Left ventricle myocardium superior (tissue), 1 donor: ENCODE data around the gene EBF3. TPM values are rescaled to one million over a fixed set of nuclear protein-coding genes. Genes with fewer than 3 reads are reported as not detected.

Experiments
- ATAC-seq: fragments of 200-7000 bp; cut with Tn5 transposase; one replicate; pipeline ENCODE4 v1.9.1; 2020; ENCODE audit warnings: mild to moderate bottlenecking, moderate library complexity
- DNase-seq: peaks from one replicate; pipeline ENCODE4 v3.0.0-alpha.2; 2020
- intact Hi-C: fragments of 100-400 bp; cut with micrococcal nuclease; formaldehyde crosslinking; loops from one replicate; pipeline ENCODE4 v1.11.0; 2022
- long read RNA-seq: library from polyadenylated mRNA; unstranded; transcript quantifications from one replicate; pipeline ENCODE4 v2.0.0, GENCODE V29; 2021
- total RNA-seq: library from RNA; stranded (reverse); fragmentation: NEBNext Ultra II Directional; extraction: Animal tissue kit (Norgen Biotek cat#: 25700); gene quantifications from one replicate; pipeline ENCODE4 v1.2.1, GENCODE V29; 2021
- donor health status: DM: no; HTN: yes; CAD: no; lungs with severe emphysema.

Gene EBF3, protein sequence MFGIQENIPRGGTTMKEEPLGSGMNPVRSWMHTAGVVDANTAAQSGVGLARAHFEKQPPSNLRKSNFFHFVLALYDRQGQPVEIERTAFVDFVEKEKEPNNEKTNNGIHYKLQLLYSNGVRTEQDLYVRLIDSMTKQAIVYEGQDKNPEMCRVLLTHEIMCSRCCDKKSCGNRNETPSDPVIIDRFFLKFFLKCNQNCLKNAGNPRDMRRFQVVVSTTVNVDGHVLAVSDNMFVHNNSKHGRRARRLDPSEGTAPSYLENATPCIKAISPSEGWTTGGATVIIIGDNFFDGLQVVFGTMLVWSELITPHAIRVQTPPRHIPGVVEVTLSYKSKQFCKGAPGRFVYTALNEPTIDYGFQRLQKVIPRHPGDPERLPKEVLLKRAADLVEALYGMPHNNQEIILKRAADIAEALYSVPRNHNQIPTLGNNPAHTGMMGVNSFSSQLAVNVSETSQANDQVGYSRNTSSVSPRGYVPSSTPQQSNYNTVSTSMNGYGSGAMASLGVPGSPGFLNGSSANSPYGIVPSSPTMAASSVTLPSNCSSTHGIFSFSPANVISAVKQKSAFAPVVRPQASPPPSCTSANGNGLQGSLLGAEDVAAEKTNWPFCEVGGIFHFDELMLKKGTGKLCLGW
- total RNA-seq = 7.1 TPM
- long read RNA-seq, partial matches to known transcripts = 1 of 1 reads
- long read RNA-seq, other reads (novel, unspliced or antisense) = 0 of 1 reads

GRCh38 chr10:129963641-129964501 is at the start of gene EBF3:
TSS of gene EBF3 (minus strand) at chr10:129964274. CDS start at chr10:129963768, 506 bp downstream.
- ATAC-seq (peak; percentile 86), DNase-seq (peak; percentile 94)
- intact Hi-C loops = no loop called here

GRCh38 chr10:130013335-130014262 is 49.5 kb upstream of the EBF3 start:
- intact Hi-C loops = no loop called here
- DNase-seq = no peak
- ATAC-seq = no peak

GRCh38 chr10:130012129-130012528 is 48.1 kb upstream of the EBF3 start:
- ATAC-seq (no peak), DNase-seq (no peak)
- intact Hi-C loops = no loop called here

GRCh38 chr10:130010653-130011052 is 46.6 kb upstream of the EBF3 start:
- ATAC-seq (no peak), DNase-seq (no peak)
- intact Hi-C loops = no loop called here

DNA sequence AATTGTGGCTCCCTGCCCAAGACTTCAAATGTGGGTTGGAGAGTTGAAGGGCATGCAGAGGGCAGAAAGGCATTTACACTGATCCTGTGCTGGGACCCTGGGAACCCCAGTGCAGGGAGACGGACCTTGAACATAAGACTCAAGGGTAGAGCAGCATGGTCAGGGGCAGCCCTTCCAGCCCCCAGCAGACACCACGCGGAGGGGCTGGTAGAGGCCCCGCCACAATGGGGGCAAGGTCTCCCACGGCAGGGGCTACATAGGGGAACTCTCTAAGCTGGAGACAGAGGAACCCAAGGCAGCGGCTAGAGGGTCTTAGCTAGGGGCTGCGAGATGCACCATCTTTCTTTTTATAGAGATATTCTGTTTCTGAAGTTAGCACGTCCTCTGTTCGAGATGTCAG is 45.2 kb upstream of the EBF3 start:
- DNase-seq = no peak
- intact Hi-C loops = no loop called here
- no peak for ATAC-seq

- DNase-seq (no peak), ATAC-seq (no peak)
Measured at GRCh38 chr10:130003787-130004613, 39.9 kb upstream of the EBF3 start.

GRCh38 chr10:130003166-130003565 is 39.1 kb upstream of the EBF3 start:
- no peak for DNase-seq

More at GRCh38 chr10:130003787-130004613, 39.9 kb upstream of the EBF3 start:
- intact Hi-C loops = no loop called here

GRCh38 chr10:130002606-130003005 is 38.5 kb upstream of the EBF3 start:
- no peak for DNase-seq
- intact Hi-C loops = no loop called here
- no peak for ATAC-seq

More at GRCh38 chr10:130003166-130003565, 39.1 kb upstream of the EBF3 start:
- ATAC-seq = no peak
- intact Hi-C loops = no loop called here

DNA sequence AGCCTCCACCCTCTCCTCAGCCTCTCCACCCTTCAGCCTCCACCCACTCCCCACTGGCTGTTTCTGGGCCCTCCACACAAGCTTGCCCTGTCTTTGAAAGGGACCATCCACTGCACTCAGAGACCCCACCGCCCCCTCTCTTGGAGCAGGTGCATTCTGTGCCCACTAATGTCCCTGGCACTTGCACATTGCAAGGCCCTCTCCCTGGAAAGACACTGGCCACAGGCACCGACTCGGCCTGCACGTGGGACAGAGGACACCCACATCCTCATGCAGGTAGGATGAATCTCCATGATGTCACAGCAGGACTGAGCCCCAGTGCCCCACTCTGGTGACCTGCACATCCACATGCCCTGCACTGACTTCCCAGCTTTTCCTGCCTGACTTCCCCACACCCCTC is 36.8 kb upstream of the EBF3 start:
- DNase-seq = no peak
- intact Hi-C loops = no loop called here
- no peak for ATAC-seq

- ATAC-seq (no peak), DNase-seq (no peak)
- intact Hi-C loops = no loop called here
Measured at GRCh38 chr10:129999140-129999539, 35.1 kb upstream of the EBF3 start.

GRCh38 chr10:129993621-129994020 is 29.5 kb upstream of the EBF3 start:
- intact Hi-C loops = no loop called here
- DNase-seq = no peak
- ATAC-seq = no peak

- ATAC-seq = no peak
- intact Hi-C loops = no loop called here
- no peak for DNase-seq
Measured at GRCh38 chr10:129992356-129992755, 28.3 kb upstream of the EBF3 start.

- intact Hi-C loops = no loop called here
- DNase-seq (no peak), ATAC-seq (no peak)
Measured at GRCh38 chr10:129982825-129983224, 18.8 kb upstream of the EBF3 start.

DNA sequence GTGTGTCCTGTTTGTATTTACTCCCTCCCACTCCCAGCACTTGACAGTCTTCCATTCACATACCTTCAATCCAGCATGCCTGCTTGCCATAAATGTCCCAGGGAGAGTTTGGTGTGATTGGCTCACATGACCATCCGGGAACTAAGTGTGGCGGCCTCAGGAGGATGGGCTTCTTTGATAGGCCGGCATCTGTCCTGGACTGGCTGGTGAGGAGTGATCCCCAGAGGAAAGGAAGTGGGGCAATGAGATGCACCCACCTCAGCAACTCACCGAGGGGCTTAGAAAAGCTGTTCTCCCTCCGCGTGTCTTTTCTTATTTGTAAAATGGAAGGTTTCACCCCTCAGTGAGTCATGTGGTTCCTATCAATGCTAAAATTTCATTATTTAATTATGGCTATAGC is 14.9 kb upstream of the EBF3 start:
- no peak for DNase-seq
- intact Hi-C loops = no loop called here
- ATAC-seq = no peak

DNA sequence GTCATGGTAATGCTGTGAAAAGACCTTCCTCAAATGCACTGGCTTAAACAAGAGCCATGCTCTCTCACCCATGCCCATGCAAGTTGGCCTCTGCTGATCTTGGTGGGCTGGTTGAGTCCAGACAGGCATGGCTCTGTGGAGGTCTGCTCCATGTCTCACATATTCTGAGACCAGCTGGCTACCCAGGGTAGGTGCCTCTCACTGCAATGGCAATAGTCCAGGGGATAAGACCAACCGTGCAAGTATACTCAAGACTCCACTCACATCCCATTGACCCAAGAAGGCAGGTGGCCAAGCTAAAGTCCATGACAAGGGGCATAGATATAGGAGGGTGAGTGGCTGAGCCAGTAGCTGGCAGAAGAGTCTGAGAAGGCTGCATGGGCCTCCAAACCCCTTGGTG is 14.2 kb upstream of the EBF3 start:
- ATAC-seq = no peak
- no peak for DNase-seq
- intact Hi-C loops = no loop called here

DNA sequence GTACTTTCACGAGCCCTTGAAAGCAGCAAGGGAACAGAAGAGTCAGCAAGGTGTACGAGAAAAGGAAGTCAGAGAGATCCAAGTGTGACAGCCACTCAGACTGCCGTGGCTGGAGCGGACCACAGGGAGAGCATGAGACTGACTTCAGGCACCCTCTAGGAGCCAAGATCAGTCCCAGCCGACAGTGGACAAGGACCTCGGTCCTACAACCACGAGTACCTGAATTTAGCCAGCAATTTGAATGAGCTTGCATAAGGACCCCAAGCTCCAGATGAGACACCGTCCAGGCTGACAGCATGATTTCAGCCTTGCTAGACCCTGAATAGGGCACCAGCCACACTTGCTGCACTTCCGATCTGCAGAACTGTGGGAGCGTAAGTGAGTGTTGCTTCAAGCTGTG is 13.7 kb upstream of the EBF3 start:
- ATAC-seq = no peak
- DNase-seq = no peak
- intact Hi-C loops = no loop called here

DNA sequence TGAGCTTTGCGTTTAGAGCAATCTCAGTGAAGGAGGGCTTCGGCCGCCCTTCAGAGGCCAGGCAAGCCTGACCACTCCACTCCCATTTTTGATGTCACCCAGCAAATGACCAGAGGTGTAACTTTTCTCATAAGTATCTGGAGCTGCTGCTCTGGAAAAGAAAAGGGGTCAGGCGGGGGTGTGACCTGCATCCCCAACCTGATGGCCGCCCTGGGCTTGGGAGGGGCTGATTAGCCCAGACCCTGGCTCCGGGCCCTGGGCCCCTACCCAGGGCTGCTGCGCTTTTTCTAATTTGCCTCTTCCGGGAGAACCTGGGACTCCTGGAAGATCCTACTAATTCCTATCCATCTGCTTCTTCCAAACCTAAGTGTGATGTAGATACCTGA is 9.6 kb upstream of the EBF3 start:
- intact Hi-C loops = no loop called here
- DNase-seq (no peak), ATAC-seq (no peak)
